Endothelial cell of umbilical vein (primary cell): Measurements from ENCODE around the gene GPR137. TPM values are rescaled to one million over a fixed set of nuclear protein-coding genes. Genes with fewer than 3 reads are reported as not detected.

Source experiments
- BruUV-seq: library from RNA; stranded (reverse); fragments of 400-500 nt; replicated peaks from 2 replicates; lab custom pipeline; 2021; lab: Mats Ljungman, UMichigan
- CTCF ChIA-PET: fragments of 300-600, 350-600 bp; sonication (Branson Sonifier 250); formaldehyde crosslinking; loops from one replicate; lab custom pipeline; 2021; ENCODE audit warnings: antibody characterized with exemption, inconsistent platforms; lab: Charles Lee
- POLR2A ChIA-PET: fragments of 300-600, 350-600 bp; sonication (Branson Sonifier 250); formaldehyde crosslinking; loops from one replicate; lab custom pipeline; 2021; ENCODE audit warnings: antibody characterized with exemption, inconsistent platforms; lab: Charles Lee
- DNase-seq: peaks from one replicate; pipeline ENCODE4 v3.0.0-alpha.2; 2011; ENCODE audit warnings: low read depth, low spot score
- FAIRE-seq: peaks from 2 replicates; lab custom pipeline; 2011; peaks lifted over from hg19 to GRCh38; lab: Jason Lieb, UNC
- H2AFZ ChIP-seq: 2 replicates; pipeline ENCODE4 v1.6.0; 2012; ENCODE audit warnings: low read depth, low read length, control low read depth, inconsistent platforms
- H3K27ac ChIP-seq: 2 replicates; pipeline ENCODE4 v1.5.1; 2011; ENCODE audit warnings: low read depth, mild to moderate bottlenecking, control low read depth, low read length, moderate library complexity; ENCODE audit not compliant: insufficient read depth
- H3K27me3 ChIP-seq, 2 experiments: 2 replicates each; pipeline versions ENCODE4 v1.6.0 to v1.6.1; 2011; ENCODE audit warnings: low read length in 2 of 2, mixed read lengths in 1 of 2; ENCODE audit not compliant: control insufficient read depth in 2 of 2, insufficient read depth in 2 of 2
- H3K36me3 ChIP-seq, 2 experiments: 2 replicates in 1 of 2; 3 replicates in 1 of 2; pipeline ENCODE4 v1.5.1; 2011; ENCODE audit warnings: low read length in 2 of 2, mild to moderate bottlenecking in 1 of 2, moderate library complexity in 1 of 2; ENCODE audit not compliant: control insufficient read depth in 2 of 2, insufficient read depth in 2 of 2; ENCODE audit errors: extremely low read depth in 1 of 2
- H3K4me1 ChIP-seq: 3 replicates; pipeline ENCODE4 v1.5.1; 2011; ENCODE audit warnings: mild to moderate bottlenecking, low read length; ENCODE audit not compliant: control insufficient read depth, insufficient read depth; ENCODE audit errors: extremely low read depth
- H3K4me2 ChIP-seq: 2 replicates; pipeline ENCODE4 v1.6.1; 2011; ENCODE audit warnings: low read length, control low read depth, mixed read lengths; ENCODE audit not compliant: insufficient read depth
- H3K4me3 ChIP-seq, 3 experiments: fragments of 200-600 bp in 1 of 3; sonication (generic), shearing (Covaris generic) in 1 of 3; replicated peaks in 1 of 3; 2 replicates each; pipeline ENCODE4 v1.5.1; 2011 to 2016; ENCODE audit warnings: control low read depth in 3 of 3, low read length in 3 of 3, mild to moderate bottlenecking in 2 of 3, inconsistent platforms in 1 of 3, low read depth in 1 of 3, moderate library complexity in 1 of 3; ENCODE audit not compliant: insufficient read depth in 1 of 3
- H3K79me2 ChIP-seq: 2 replicates; pipeline ENCODE4 v1.6.0; 2012; ENCODE audit warnings: low read length, inconsistent platforms; ENCODE audit not compliant: control insufficient read depth, insufficient read depth
- H3K9ac ChIP-seq: replicated peaks from 2 replicates; pipeline ENCODE3; 2011; ENCODE audit warnings: low read length, control low read depth; ENCODE audit not compliant: insufficient read depth; ENCODE audit errors: extremely low read depth
- H3K9me1 ChIP-seq: replicated peaks from 3 replicates; pipeline ENCODE4 v1.6.0; 2011; ENCODE audit warnings: mild to moderate bottlenecking, low read length; ENCODE audit not compliant: control insufficient read depth, insufficient read depth; ENCODE audit errors: extremely low read depth
- H3K9me3 ChIP-seq: replicated peaks from 2 replicates; pipeline ENCODE4 v1.5.1; 2012; ENCODE audit warnings: low read length, inconsistent platforms; ENCODE audit not compliant: control insufficient read depth, insufficient read depth
- H4K20me1 ChIP-seq: replicated peaks from 2 replicates; pipeline ENCODE3; 2011; ENCODE audit warnings: mild to moderate bottlenecking, low read length; ENCODE audit not compliant: control insufficient read depth, insufficient read depth; ENCODE audit errors: extremely low read depth
- MYC ChIP-seq: IDR thresholded peaks from one replicate; pipeline ENCODE4 v1.6.1; 2011; ENCODE audit warnings: mild to moderate bottlenecking, low read depth, low read length
- POLR2A ChIP-seq: IDR thresholded peaks from 2 replicates; pipeline ENCODE4 v1.6.1; 2012; ENCODE audit warnings: low read depth, mild to moderate bottlenecking, control low read depth, low read length
- POLR2AphosphoS5 ChIP-seq: IDR thresholded peaks from 2 replicates; pipeline ENCODE4 v1.6.1; 2012; ENCODE audit warnings: low read depth, mild to moderate bottlenecking, control low read depth, low read length, moderate library complexity; ENCODE audit not compliant: insufficient read depth
- dilution Hi-C: fragments of 300-500 bp; cut with MboI; formaldehyde crosslinking; loops from one replicate; pipeline ENCODE4 v1.15.0; 2019; ENCODE audit warnings: low sequenced_read_pairs; ENCODE audit not compliant: extremely low pct_ligation_motif_present
- intact Hi-C: fragments of 100-400 bp; cut with micrococcal nuclease; formaldehyde crosslinking; loops from one replicate; pipeline ENCODE4 v1.10.0; 2022
- polyA plus RNA-seq, 4 experiments: library from polyadenylated mRNA; depleted of rRNA in 3 of 4; stranded (reverse) in 3 of 4; unstranded in 1 of 4; fragments of >200 nt; gene quantifications; 2 replicates each; pipeline versions ENCODE4 v1.2.1 to v1.2.3, GENCODE V29; 2011 to 2012; ENCODE audit warnings: missing spikeins in 1 of 4
- total RNA-seq: library from RNA; stranded (reverse); gene quantifications from 2 replicates; pipeline ENCODE4 v1.2.3, GENCODE V29; 2021

The GPR137 gene
- total and polyA plus RNA-seq, 2 donors (not counting 3 experiments of a cell fraction or from before 2014, with no cell fraction given), result 40.9 to 42.5 TPM

DNA sequence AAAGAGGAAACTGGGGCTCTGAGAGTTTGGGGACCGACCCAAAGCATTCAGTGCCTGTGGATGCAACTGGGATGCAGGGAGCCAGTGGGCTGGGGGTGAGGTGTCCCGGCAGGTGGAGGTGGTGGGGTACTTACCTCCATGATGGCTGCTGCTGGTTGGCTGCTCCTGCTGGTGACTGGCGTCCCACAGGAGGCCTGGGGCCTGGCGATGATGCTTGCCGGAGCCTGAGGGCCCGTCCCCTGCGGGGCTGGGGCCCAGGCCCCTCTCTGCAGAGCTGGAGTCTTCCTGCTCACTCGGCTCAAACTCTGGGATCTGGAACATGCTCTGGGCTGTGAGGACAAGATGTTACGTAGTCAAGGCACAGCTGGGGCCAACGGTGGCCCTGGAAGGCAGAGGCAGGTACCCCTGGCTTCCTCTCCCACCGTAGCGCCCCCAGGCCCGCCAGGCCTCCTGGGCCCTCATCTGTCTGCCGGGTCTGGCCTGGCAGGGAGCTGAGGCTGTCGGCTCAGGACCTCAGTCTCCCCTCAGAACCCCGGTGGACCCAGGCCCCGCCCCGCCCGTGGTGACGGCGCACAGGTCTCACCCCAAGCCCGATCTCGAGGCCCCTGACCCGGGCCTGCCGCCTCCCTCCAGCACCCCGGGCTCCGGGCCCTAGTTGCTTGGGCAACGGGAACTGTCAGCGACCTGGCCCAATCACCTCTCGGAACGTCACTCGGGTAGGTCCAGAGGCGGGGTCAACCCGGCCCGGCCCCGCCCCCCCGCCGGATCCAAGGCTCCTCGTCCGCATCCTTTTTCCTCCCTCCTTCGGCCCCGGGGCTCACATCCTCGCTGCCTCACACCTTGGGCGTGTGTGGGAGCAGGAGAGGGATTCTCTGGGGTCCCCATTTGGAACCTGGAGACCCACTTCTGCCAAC is 1.3 kb upstream of the GPR137 start, which contains the start of gene BAD:
Gene BAD, minus strand, starts transcription at position 618 of the 914 bp plus-strand sequence. Its CDS starts 297 bp downstream, at position 321.
- Histone ChIP-seq H3K9me1 (no peaks in the 10 kb centered on the region), H3K36me3 (peaks cover 0 to 5% of the 10 kb centered on the region in 2 experiments), H3K9ac (peak within 1 kb of the TSS; percentile 54), H2AFZ (peak within 1 kb of the TSS; percentile 75), H3K4me1 (peaks cover 11% of the 10 kb centered on the region), H3K79me2 (peaks cover 2% of the 10 kb centered on the region), H3K27ac (peak within 1 kb of the TSS; percentile 35), H3K4me3 (peak within 1 kb of the TSS; percentile 42 to 49 (median 44)), H3K9me3 (no peaks in the 10 kb centered on the region), H3K4me2 (peak within 1 kb of the TSS; percentile 60), H4K20me1 (no peaks in the 10 kb centered on the region), H3K27me3 (no peaks in the 10 kb centered on the region)
- dilution Hi-C loops (no loop called here), intact Hi-C loops (loop anchor here (2.0 kb wide), 2 partner anchors 20 to 38 kb away; partner anchors contain the start of genes ESRRA and PPP1R14B)
- peak; percentile 91 for DNase-seq
- ChIA-PET CTCF (interaction anchor here (0.7 to 3.5 kb wide), 12 partner anchors 13 to 99 kb away, joined by 3 to 26 read pairs (median 6); partner anchors contain the start of genes CATSPERZ, PRDX5, STIP1 and TRMT112), POLR2A (interaction anchor here (1.0 kb wide), 1 partner anchor 13 kb away, joined by 3 read pairs; no protein-coding TSS in a partner anchor)
- BruUV-seq, result TSS peak; percentile 38
- TF ChIP-seq POLR2AphosphoS5 (peak; percentile 66), POLR2A (peak; percentile 52), MYC (no peak)
- FAIRE-seq, result peak; percentile 95
